Nucleus accumbens (tissue), 56 donors: ENCODE data around the gene TNFRSF14.

Experiments used
- DNase-seq, 56 donors: peaks; one replicate each; lab custom pipeline; 2025; lab: John Stamatoyannopoulos, UW

The TNFRSF14 gene

DNA sequence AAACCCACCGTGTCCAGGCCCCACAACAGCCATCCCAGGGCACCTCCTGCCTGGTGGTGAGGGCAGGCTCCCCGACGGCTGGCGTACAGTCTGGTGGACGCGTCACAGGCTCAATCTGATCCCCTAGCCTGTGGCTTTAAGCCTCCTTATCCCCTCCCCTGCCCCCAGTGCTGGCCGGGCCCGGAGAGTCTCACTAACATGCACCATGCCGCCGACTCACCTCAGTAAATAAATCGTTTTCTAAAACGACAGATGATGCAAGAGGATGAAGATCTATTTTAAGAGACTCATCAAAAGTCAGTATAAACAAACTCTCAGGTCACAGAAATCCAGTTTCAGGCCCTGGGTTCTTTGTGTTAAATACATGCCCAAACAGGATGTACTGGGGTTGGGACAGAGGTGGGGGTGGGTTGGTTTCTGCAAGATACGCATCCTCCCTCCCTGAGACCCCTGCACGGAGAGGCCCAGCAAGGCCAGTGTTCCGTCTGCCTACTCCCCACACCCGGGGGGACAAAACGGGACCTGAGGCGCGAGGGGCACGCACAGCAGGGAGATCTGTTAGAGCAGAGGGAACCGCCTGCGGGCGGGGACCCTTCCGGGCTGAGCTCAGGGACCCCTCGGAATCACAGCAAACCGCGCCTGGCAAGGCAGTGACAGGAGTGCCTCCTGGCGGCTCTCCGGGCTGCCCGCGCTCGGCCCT is 32.8 kb upstream of the TNFRSF14 start:
- no peak for DNase-seq

DNA sequence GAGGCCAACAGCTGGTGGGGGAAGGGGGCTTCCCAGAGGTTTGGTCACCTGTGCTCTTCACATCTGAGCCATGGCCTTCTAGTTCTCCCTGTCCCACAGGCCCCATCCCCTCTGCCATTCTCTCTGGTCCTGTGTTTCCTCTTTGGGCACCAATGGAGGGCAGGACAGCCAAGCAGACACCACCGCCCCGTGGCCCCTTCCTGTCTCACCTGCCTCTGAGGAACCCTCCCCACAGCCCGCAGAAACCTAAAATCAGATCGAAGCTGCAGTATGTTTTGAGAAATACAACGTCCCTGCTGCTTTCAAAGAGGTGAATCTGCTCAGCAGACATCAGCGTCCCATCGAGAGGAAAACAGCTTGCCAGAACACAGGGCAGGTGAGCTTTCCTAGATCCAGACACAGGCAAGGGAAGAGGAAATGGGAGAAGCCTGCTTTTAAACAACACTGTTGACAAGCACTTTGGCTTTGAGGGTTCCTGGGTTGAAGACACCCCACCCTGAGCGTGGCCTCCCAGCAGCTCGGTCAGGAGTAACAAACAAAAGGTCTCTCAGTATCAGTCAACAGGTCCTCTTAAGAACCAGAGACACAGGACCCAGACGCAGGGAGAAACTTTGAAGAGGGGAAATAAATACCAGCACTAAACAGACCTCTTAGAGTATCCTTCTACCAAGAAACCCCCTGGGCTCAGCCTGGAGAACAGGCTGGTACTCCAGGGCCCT is 32.1 kb upstream of the TNFRSF14 start:
- no peak for DNase-seq

DNA sequence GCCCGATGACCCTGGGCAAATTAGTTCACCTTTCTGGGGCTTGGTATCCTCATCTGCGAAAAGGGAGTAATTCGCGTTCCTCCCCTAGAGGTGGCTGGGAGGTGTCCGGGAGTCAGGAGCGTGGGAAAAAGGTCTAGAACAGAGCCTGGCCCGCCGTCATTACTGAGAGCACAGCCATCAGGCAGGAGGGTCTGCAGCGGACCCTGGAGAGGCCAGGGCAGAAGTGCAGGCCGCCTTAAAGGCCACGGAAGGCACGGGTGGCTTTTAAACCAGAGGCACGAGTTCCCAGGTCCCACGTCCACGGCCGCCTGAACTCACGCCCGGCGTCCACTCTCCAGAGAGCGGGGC is 30.6 kb upstream of the TNFRSF14 start:
- no peak for DNase-seq

DNA sequence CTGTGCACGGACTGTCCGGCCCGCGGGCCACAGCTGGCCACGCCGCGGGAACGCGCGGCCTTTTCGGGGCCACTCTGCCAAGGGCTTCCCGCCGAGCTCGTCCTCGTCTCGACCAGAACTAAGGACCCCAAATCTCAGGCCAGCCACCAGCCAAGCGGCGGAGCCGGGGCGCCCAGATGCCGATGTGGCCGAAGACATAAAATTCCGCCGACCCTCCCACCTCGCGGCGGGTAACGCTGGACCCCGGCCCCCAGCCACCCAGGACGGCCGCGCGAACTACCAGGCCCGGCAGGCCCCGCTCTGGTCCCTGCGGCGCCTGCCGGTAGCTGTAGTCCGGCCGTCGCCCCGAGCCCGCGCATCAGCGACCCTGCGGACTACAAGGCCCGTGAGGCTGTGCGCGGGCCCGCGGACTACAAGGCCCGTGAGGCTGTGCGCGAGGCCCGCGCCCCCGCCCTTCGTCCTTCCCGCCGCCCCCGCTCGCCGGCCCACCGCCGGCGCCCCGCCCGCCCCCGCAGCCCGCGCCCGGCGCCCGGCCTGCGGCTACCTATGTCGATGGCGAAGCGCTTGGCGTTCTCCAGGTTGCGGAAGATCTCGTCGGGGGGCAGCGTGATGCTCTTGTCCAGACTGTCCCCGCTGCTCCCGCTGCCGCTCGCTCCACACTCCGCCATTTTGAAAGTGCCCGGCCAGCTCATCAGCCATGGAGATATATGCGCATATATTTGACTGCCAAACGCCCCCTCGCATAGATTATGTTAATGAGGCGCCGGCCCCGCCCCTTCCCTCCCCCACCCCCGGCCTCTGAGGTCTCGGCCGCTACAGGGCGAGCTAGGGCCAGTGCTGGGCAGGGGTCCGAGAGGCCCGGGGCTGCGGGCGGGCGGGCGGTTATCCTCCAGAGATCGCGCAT is 30.0 kb upstream of the TNFRSF14 start, which contains the start of gene PANK4:
TSS of gene PANK4 (minus strand) at position 677 of the 904 bp plus-strand sequence. CDS start at position 668, 9 bp downstream.
- peak; percentile 45 to 98 (median 90) for DNase-seq

DNA sequence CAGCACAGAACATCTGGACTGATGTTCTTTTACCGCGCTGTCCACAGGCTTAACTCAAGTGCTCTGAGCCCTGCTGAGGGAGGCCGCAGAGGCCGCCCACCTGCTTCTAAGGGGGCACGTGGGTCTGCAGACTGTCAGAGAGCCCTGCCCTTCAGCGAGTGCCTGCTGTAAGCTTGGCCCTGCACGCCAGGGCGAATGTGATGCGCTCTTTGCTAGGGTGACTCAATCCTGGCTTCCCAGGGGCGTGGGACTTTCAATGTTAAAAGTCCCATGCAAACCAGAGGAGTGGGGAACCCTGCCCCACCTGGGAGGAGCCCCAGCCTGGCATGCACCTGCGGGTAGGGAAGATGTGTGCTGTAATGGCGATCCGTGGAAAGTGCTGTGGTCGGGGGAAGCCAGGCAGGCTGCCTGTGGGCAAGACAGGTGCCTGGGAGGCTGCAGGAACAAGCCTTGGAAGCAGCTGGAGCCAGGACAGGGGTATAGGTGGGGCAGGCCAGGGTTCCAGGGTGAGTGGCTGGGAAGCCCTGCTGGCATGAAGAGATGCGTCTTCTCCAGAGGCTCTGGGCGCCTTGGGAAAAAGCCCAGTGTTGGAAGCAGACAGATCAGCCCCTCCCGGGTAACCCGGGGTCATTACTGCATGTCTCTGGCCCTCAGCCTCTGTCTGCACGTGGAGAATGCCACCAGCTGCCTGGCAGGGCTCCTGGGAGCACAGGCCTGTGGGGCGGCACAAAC is 29.2 kb upstream of the TNFRSF14 start:
- peak in 51 of 56 donors; percentile 22 to 88 (median 71) for DNase-seq

DNA sequence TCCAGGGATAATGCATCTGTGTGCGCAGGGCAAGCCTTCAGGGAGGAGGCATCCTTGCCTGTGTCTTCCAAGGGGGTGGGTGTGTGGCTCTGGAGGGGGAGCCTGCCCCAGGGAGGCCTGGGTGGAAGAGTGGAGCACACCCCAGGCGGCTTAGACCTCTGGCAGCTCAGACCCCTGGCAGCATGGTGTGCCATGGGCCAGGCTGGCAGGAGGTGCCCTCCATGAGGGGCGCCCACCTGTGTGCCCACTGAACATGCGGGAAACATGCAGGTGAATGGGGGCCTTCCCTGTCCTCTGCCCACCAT is 28.7 kb upstream of the TNFRSF14 start:
- peak in 2 of 56 donors; percentile 45 to 59 for DNase-seq

DNA sequence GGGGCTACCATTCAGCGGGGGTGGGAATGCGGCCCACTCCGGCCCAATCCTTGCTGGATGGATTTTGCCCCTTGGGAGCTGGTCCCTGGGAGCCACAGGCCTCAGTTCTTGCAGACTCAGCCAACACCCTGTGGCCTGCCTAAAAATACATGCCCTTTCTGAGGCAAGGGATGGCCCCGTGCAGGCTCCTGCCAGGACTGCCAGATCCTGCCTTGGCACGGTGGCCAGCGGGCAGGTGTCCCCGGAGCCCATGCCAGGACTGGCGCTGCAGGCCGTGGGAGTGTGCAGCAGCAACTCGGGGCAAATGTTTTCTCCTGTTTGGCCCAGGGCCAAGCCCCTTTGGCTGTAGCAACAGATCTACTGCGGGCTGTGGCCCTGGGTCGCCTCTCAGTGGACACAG is 28.2 kb upstream of the TNFRSF14 start:
- peak in 41 of 56 donors; percentile 4 to 78 (median 55) for DNase-seq

DNA sequence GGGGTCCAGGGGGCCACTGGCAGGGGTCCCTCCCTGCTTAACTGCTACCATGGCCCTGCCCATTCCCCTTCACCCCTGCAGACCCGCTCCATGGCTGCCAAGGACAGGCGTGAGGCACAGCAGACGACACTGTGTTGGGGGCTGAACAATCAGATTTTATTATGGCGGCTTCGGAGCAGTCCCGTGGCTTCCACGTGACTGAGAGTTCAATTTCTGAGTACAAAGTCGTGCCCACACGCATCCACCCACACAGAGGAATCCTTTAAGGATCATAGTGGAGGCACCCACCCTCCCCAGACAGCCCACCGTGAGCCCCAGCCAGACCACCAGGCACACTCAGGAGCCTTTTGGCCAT is 27.6 kb upstream of the TNFRSF14 start:
- peak in 18 of 56 donors; percentile 22 to 74 (median 53) for DNase-seq

DNA sequence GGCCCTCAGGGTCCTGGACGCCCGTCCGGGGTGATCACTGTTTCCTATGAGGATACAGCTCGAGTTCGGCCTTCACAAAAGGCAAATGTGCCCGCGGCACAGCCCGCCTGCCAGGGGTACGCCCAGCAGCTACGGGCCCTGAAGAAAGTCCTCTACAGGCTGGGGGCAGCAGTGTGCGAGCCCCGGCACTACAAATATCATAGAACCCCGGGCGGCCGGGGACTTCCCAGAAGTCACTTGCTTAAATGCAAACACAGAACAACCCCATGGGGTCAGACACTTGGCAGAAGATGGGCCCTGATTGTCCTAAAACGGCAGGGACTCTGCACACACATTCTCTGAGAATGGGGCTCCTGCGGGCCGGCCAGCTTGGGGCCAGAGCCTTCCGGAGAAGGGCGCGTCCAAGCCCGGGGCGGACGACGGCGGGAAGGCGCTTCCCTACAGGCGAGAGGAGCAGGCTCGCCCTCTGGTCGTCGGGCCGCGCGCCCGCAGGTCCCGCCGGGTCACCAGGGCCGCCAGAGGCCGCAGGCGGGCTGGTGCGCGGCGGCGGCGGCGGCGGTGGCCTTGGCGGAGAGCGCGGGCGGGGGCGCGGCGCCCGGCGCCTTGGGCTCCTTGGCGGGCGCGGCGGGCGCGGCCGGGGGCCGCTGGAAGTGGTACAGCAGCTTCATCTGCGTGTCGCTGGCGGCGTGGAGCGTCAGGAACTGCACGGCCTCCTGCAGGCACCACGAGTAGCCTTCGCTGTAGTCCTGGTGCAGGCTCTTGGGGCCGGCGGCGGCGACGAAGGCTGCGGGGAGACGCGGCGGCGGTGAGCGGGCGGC is 27.0 kb upstream of the TNFRSF14 start:
- peak in 10 of 56 donors; percentile 32 to 65 (median 53) for DNase-seq

DNA sequence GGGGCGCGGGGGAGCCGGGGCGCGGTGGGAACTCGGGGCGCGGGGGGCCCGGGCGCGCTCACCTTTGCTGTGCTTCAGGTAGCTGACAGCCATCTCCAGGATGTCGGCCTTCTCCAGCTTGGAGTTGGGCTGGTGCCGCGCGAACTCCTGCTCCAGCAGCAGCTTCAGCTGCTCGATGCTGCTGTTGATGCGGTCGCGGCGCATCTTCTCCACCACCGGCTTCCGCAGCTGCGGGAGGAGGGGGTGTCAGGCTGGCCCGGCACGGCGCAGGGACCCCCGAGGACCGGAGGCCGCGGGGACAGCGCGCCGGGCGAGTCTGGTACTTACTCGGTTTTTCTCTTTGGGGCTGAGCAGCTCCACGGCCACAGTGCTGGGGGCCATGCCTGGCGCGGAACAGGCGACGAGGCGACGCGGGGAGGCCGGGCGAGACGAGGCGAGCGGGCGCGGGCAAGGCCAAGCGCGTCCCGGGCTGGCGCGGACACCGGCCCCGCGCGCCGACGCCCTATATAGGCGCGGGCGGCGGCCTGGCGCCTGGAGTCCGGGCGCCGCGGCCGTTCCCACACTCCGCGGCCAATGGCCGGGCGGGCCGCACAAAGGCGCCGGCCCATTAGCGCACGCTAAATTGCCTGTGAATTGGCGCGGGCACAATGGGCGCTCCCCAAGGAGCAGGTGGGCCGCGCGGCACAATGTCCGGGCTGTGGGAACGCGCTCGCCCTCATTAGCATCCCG is 26.2 kb upstream of the TNFRSF14 start, which contains the start of gene HES5:
TSS of gene HES5 (minus strand) at position 480 of the 729 bp plus-strand sequence. CDS start at position 381, 99 bp downstream.
- DNase-seq, result peak in 38 of 56 donors; percentile 21 to 88 (median 56)

DNA sequence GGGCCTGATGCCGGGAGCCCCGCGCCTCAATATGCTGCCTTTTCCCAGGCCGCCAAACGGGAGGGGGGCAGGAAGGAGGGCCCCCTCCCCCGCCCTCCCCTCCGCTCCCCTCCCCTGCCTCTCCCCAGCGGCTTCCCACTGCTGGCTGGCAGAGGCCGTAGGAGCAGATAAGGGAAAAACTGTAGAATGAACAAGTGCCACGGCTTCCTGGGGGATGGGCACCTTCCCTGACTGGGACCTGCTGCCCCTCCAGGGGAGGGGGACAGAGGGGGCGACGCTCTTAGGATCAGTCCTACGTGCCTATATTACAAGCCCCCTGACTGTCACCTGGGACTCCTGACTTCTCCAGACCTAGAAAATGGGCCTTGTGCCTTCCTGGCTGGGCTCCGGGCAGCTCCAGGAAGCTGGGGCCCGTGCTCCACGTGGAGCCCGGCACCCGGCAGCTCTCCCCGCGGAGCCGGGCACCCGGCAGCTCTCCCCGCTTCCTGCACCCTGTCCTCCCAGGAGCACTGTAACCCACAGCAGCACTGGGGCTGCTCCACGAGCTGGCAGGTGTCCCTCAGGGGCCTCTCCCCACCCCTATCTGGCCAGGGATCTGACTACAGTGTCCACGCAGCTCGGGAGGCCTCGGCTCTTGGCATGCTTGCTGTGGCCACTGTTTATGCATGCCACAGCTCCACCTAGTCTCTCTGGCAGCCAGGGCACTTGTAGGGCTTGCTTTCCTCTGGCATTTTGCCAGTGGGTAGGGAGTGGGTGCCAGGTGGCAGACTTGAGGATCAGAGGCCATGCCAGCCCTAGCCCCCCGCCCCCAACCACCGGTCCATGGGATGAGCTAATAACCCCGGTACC is 25.4 kb upstream of the TNFRSF14 start:
- DNase-seq, result peak in 38 of 56 donors; percentile 5 to 79 (median 44)

DNA sequence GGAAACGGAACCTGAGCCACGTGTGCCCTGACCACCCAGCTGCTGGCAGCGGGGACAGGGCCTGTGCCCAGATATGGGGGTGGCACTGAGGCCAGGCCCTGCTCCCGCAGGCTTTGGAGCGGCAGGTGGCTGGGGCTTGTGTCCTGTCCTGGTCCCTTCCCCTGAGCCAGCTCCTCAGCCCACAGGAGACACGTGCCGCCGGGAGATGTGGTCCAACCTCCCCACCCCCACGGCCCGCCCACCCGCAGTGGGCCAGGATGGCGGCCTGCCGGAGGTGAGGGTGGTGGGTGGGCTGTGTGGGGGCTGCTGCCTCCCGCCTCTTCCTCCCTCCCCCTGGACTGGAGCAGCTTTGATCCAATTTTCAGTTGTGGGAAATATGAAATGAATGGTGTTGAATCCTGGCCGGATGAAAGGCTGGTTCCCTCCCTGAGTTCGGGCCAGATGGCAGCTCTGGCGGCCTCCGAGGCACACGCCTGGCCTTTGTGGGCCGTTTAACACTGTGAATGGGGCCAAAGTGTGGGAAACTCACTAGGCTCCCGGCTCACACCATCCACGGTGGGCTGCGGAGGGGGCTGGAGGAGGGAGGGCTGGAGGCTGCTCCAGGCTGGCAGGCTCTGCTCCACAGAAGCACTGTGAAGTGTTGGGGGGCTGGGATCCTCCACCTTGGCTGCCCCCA is 23.5 kb upstream of the TNFRSF14 start:
- peak in 30 of 56 donors; percentile 29 to 80 (median 56) for DNase-seq

DNA sequence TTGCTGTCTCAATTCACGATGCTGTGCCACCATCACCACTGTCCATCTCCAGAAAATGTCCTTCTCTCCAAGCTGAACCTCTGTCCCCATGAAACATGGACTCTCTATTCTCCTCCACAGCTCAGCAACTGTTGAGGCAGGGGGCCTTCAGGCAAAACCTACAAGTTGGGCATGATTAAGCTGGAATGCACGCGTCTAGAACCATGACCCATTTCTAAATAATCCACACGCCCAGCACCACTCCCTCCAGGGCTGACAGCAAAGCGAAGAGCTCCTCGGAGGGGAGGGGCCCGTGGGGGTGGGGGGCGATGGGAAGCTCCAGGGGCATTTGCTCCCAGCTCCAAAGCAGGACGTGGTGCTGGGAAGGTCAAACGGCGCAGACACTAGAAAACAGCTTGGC is 22.8 kb upstream of the TNFRSF14 start:
- DNase-seq, result no peak

DNA sequence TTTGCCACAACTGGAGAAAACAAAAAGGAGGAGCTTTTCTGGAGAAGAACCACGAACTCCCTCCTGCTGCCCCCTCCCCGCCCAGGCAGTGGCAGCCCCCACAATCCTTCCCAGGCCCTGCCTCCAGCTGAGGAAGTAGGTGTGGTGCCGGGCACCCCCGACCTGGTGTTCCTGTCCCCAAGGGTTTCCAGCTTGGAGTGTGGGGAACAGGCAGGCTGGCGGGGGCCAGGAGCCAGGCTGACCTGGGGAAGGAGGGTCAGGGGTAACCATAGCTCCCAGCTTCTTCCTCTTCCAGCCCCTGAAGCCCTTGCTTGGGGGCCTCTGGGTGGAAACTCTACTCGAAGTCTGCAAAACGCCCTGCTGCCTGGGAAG is 21.9 kb upstream of the TNFRSF14 start:
- no peak for DNase-seq

DNA sequence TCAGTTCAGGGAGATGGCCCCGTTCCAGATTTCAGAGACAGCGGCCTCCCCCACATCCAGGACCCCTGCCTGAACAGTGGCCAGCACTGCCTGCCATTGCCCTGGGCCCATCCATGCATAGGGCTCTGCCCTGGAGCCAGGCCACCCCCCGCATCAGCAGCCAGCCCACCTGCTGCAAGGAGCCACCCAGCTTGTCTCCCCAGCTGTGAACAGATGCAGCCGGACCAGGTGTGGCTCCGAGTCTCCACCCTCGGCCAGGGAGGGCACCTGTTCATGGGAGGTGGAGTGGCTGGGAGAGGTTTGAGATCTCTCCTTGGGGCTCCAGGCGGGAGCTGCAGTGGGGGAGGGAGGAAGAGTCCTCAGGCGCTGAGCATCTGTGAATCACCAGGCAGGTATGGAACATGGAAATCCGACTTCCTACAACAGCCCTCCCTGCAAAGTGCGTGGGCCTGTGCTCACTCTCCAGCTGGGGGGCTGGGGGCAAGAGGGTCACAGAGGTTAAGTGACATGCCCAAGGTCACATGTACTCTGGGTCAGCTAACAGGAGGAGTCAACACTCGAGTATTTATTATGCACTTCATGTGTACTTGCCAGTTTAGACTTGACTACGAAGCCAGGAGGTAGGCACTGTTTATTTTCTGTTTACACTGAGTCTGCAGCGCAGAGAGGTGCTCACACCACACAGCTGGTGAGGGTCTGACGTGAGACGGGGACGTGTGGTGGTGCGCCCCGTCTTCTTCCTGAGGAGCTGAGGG is 21.3 kb upstream of the TNFRSF14 start:
- DNase-seq, result peak in 14 of 56 donors; percentile 13 to 58 (median 29)

DNA sequence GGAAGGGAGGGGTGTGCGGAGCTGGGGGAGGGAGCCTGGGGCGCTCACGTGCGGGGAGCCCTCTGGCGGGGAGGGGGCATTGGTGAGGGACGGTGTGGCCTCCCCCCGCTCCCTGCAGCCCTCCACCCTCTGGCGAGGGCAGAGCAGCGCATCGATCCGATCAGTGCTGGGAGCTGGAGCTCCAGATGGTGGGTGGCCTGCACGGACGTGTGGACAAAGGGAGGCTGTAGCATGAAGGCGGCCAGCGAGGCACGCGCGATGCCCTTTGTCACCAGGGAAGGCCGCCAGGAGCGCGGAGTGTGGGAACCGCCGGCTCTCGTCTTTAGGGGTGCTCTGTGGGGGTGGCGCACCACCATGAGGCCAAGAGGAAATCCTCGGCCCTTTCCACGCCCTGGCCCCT is 20.7 kb upstream of the TNFRSF14 start:
- DNase-seq, result no peak
